ENCODE results near the gene MSI2.

The MSI2 gene

GRCh38 chr17:57270801-57271245, 14.5 kb downstream of the MSI2 start:
- DNase-seq (ENCODE audit: low spot score) = no peak

- DNase-seq (ENCODE audit: low spot score) = no peak
These were observed 15.5 kb downstream of the MSI2 start for GRCh38 chr17:57271821-57272220.

GRCh38 chr17:57273490-57273889, 17.2 kb downstream of the MSI2 start:
- no peak for DNase-seq (ENCODE audit: low spot score)

DNA sequence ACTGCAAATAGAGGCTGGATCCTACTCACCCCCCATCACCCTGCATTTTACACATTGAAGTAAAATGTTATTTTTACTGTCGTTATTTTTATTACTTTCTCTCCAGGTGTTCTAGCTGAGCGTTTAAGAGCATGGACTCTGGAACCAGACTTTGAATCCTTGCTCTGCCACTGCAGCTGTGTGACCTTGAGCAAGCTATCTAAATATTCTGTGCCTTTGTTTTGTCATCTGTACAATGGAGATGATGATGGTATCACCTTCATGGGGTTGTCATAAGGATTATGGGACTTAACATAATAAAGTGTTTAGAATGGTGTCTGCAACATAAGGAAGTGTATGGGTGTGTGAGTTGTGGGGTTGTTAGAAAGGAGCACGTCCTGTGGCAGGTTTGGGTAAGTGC, 17.8 kb downstream of the MSI2 start:
- DNase-seq (ENCODE audit: low spot score) = no peak

DNA sequence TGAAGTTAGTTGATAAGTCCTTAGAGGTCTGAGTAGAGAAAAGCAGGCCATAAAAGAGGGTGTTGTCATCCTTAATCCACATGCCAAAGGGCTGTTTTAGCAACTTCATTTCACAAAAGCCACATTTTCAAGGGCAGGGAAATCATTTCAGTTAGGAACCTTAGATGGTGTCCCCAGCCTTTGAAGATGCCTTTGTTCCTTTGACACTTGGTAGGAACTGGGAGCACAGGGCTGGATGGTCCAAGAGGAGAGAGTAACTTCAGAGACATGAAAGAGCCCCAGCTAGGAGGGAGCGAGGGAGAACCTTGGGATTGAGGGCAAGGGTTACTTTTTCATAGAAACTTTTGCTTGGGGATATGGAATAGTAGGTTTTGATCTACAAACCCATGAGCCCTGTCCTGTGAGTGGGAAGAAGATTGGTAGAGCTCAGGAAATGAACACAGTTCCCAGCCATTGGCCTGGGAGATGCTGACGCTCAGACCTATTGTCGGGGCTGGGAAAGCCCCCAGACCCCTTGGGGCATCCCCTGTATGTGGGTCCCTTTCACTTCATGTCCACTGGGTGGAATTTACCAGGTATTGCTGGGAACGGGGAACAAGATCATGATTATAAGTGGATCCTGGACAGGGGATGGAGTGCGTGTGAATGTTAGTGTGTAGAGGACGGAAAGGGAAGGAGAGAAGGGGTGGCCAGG, 18.9 kb downstream of the MSI2 start:
- DNase-seq (ENCODE audit: low spot score) = no peak

- no peak for DNase-seq (ENCODE audit: low spot score)
These were observed 20.3 kb downstream of the MSI2 start for GRCh38 chr17:57276621-57277020.

DNA sequence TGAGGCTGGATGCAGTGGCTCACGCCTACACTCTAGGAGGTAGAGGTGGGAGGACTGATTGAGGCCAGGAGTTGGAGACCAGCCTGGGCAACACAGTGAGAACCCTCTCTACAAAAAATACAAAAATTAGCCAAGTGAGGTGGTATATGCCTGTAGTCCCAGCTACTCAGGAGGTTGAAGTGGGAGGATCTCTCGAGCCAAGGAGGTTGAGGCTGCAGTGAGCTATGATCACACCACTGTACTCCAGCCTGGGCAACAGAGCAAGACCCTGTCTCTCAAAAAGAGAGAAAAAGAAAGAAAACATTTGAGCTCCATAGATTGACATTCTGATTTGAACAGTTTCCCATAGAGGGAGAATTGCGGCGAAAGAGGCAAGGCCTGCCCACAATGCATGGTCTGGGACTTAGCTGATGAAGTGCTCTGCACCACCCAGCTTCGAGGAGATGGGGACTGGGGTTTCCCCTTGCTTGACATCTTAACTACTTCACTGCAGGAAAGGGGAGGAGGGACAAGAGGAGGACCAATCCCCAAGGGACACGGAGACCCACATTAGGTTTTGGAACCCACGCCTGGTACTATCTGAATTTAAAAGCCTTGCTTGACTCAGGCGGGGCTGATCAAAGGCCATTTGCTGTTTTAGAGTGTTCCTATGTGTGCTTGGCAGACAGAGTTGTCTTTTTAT, 21.7 kb downstream of the MSI2 start:
- DNase-seq (ENCODE audit: low spot score) = no peak

- no peak for DNase-seq (ENCODE audit: low spot score)
These were observed 22.5 kb downstream of the MSI2 start for GRCh38 chr17:57278740-57279387.

- DNase-seq (ENCODE audit: low spot score) = no peak
These were observed 23.1 kb downstream of the MSI2 start for GRCh38 chr17:57279432-57279831.

DNA sequence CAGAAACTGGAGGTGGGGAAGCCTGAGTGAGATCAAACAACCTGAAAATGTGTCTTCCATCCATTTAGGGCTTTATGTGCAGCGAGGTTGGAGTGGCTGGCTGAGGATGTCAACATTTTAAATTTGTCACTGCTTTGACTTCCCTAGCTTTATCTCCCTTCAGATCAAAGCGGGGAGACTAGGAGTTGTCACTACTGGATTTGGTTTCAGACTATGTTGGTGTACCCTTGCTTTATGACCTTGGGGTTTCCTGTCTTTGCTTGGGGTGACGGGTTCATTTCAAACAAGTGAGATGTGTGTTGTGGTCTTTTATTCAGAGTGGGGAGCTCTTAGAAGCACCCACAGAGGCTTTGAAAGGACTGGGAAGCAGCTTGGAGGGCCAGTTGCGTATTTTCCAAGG, 25.6 kb downstream of the MSI2 start:
- no peak for DNase-seq (ENCODE audit: low spot score)

DNA sequence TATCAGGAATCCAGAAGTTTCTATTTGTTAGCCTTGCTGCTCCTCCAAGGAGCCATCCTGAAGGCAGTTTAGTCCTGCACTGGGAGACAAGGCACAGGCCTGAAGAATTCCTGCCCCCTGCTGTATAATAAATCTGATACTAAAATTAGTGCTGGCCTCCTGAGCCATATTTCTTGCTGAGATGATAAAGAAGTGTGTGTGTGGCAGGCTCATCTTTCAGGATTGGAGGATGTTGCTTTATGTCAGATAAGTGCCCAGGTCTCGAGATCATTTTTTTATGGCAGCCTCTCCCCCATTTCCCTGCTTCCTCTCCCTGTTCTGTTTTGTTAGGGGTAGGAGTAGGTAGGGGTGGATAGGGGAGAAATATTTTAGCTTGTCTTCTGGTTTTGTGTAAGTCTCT, 26.0 kb downstream of the MSI2 start:
- no peak for DNase-seq (ENCODE audit: low spot score)

GRCh38 chr17:57283203-57283971, 27.1 kb downstream of the MSI2 start:
- no peak for DNase-seq (ENCODE audit: low spot score)

DNA sequence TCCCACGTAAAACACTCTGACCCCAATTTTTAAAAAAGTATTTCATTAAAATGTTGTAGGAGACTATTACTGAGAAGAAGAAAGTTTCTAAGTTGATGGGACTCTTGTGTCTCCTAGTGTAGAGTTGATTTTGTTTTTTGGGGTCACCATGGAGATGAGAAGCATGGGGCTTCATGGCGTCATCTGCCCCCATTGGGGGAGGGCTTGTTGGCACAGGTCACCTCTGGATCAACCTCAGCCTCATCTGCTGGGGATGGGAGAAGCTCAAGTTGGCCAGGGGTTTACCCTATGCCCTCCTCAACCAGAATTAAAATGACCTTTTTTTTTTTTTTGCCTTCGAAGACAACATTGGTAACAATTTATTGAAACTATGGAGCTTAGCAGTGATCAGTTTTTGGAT, 28.3 kb downstream of the MSI2 start:
- DNase-seq (ENCODE audit: low spot score) = no peak

- DNase-seq (ENCODE audit: low spot score) = no peak
These were observed 28.8 kb downstream of the MSI2 start for GRCh38 chr17:57284984-57285646.

GRCh38 chr17:57285701-57286100, 29.4 kb downstream of the MSI2 start:
- DNase-seq (ENCODE audit: low spot score) = no peak

DNA sequence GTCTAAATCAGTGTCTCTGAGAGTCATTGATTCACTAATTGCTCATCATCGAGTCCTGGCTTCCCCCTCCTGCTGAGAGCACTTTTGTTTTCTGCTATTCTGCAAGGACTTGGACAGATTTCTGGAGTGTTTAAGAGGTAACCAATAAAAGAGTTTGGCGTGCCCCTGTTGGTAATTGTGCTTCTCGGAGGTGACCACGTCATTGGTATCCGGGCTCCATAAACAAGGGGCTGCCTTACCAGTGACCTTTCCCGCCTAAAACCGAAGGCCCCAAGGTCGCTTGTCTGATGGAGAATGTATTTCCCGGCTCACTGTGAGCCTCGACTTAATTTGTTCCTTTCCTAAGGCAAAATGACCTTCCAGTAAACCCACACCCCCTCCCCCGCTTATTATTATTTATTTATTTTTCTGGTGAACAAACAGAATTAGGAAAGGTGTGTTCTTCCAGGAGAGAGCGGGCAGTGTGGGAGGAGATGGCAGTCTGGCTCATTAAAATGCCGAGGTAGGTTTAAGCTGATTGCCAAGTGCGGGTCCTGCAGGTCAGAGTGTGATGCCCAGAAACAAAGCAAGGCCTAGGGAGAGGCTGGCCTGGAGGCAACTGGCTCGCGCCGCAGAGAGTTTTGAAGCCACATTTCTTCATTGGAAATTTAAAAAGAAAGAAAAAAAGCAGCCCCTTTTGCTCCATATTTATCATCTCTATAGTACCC, 30.2 kb downstream of the MSI2 start:
- no peak for DNase-seq (ENCODE audit: low spot score)

DNA sequence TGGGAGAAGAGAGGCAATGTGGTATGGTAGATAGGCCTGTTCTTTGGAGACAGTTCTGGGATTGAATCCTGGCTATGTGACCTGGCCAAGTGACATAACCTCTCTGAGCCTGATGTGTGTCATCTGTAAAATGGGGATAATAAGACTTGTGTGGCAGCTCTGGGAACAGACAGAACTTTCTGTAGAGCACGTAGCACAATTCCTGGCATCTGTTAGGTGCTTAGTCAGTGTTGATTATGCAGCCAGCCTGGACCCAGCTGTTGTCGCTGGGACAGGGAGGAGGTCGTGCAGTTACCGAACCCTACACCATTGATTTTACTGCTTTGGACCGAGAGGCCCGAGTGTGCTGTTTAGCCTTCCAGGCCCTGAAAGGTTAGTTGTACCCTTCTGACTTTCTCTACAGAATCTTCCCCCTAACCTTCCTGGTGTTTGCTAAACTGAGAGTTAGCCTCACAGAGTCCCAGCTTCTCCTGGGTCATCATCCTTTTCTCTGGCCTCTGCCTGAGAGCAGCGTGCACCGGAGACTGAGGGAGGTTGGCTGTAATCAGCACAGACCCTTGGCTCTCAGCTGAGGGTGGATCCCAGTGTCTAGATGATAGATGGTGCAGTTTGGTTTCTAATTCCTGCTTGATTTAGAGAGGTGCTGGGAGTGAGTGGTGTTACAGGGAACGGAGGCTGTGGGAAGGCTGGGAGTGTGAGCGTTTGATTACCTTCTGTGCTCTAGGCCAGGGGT, 31.9 kb downstream of the MSI2 start:
- no peak for DNase-seq (ENCODE audit: low spot score)

DNA sequence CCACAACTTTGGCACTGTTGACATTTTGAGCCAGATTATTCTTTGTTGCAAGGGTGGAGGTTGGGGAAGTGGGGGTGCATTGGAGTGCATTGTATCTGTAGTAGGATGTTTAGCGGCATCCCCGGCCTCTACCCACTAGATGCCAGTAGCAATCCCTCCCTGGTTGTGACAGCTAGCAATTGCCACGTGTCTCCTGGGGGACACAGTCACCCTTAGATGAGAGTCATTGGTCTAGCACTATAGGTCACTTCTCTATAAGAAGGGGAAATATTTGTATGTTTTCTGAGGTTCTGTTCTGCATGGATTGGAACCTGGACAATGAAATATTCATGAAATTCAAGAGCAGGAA, 32.4 kb downstream of the MSI2 start:
- no peak for DNase-seq (ENCODE audit: low spot score)

- DNase-seq (ENCODE audit: low spot score) = no peak
These were observed 32.8 kb downstream of the MSI2 start for GRCh38 chr17:57289130-57289529.

GRCh38 chr17:57289613-57290012, 33.3 kb downstream of the MSI2 start:
- DNase-seq (ENCODE audit: low spot score) = no peak

GRCh38 chr17:57290981-57291380, 34.7 kb downstream of the MSI2 start:
- DNase-seq (ENCODE audit: low spot score) = no peak
